Subcutaneous adipose tissue (tissue), 4 donors: ENCODE measurements around the gene NDOR1. TPM values are rescaled to one million over a fixed set of nuclear protein-coding genes. Genes with fewer than 3 reads are reported as not detected.

Experiments used
- total RNA-seq, 4 donors: library from RNA; depleted of rRNA; stranded (reverse); fragments of >200 nt; gene quantifications; one replicate each; pipeline ENCODE4 v1.1.0, GENCODE V29; 2016
- TF ChIP-seq, protein P1 (sequence below): fragments of 450-650 bp; IDR thresholded peaks from one replicate; pipeline ENCODE4 v1.5.1; 2016; ENCODE audit warnings: low read depth, mild to moderate bottlenecking, control low read depth, antibody characterized with exemption, moderate library complexity

Gene NDOR1
- total RNA-seq, 4 donors from 2014 or later: 2.6 to 6.2 (median 3.7) TPM

DNA sequence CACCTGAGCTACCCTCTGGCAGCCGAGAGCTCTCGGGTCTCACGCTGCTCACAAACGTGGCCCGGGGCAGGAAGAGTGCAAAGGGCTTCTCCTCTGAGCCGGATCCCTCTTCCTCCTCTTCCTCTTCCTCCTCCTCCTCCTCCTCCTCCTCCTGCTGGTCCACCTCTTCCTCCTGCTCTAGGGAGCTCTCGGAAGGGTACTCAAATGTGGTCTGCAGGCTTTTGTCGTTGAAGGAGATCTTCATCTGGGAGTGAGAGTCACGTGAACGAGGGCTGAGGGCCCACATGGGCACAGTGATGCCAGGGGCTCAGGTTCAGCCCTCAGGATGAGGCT, 13.1 kb upstream of the NDOR1 start:
- TF ChIP-seq, protein P1, sequence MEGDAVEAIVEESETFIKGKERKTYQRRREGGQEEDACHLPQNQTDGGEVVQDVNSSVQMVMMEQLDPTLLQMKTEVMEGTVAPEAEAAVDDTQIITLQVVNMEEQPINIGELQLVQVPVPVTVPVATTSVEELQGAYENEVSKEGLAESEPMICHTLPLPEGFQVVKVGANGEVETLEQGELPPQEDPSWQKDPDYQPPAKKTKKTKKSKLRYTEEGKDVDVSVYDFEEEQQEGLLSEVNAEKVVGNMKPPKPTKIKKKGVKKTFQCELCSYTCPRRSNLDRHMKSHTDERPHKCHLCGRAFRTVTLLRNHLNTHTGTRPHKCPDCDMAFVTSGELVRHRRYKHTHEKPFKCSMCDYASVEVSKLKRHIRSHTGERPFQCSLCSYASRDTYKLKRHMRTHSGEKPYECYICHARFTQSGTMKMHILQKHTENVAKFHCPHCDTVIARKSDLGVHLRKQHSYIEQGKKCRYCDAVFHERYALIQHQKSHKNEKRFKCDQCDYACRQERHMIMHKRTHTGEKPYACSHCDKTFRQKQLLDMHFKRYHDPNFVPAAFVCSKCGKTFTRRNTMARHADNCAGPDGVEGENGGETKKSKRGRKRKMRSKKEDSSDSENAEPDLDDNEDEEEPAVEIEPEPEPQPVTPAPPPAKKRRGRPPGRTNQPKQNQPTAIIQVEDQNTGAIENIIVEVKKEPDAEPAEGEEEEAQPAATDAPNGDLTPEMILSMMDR: no peak

- TF ChIP-seq, protein P1: no peak
These were observed 12.6 kb upstream of the NDOR1 start for GRCh38 chr9:137192859-137193258.

DNA sequence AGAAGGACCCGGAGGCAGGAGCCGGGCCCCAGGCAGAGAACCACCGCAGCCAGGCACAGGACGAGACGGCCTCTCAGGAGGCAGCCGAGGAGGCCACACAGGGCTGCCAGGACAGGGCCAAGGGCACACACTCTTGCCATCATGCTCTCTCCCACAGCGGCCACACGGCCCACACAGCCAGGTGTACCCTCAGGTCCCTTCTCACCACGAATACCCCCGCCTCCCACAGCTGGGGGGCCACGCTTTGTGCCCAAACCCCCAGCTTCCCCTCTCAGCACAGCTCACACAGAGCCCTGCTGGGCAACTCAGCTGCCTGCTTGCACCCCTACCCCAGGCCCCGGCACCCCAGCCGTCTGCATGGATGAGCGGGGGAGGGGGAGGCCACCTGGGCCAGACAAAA, 11.7 kb upstream of the NDOR1 start:
- TF ChIP-seq, protein P1: no peak

GRCh38 chr9:137194388-137194787, 11.1 kb upstream of the NDOR1 start:
- TF ChIP-seq, protein P1: no peak

DNA sequence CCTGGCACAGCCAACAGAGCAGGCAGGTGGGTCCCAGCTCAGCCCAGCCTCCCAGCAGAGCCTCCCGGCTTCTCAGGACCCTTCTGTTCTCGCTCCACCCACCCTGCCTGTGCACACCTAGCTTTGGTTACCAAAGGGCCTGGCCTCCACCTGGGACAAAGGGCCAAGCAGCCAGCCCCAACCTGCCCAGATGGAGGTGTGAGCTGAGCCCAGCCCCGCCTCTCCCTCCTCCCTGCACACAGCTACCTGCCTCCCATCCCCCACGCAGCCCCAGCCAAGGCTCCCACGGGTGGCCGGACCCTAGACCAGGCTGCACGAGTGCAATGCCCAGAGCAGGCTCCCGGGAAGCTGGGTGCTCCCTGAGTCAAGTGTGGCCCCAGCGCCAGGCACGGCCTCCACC, 10.6 kb upstream of the NDOR1 start:
- TF ChIP-seq, protein P1: no peak

DNA sequence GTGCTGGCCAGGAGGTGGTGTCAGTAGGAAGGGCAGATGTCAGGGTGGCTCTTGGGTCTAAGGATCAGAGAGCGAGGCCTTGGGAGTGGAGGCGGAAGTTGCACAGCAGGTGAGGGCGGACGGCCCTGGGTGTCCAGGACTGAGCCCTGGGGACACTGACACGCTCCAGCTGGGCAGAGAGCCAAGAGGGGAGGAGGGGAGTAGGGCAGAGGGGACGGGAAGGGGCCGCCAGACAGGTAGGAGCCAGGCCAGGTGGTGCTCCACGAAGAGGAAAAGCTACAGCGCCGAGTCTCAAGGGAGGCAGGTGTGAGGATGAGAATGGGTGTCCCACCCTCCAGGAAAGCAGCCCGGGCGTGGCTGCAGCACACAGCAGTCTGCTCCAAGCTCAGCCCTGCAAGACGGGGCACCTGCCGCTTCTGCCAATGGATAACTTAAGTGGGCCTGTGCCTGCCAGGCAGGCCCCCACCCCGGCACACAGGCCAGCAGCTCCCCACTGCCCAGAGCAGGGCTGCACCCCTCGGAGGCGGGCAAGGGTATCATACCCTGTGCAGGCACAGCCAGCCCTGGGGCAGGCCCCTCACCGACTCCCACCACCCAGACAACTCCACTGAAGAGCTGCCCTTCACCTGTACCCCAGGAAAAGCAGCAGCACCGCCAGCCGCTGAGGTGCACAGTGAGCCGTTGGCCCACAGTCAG, 9.8 kb upstream of the NDOR1 start:
- TF ChIP-seq, protein P1: no peak

- TF ChIP-seq, protein P1: no peak
These were observed 7.2 kb upstream of the NDOR1 start for GRCh38 chr9:137198051-137198901.
